Natural killer cell (primary cell): ENCODE measurements around the gene NOS1AP. TPM values are rescaled to one million over a fixed set of nuclear protein-coding genes. Genes with fewer than 3 reads are reported as not detected.

ENCODE experiments used
- ATAC-seq, 3 donors: fragments of 150-1000 bp in 2 of 3; fragments of 200-7000 bp in 1 of 3; cut with Tn5 transposase; 1 replicate in 1 of 3; 2 replicates in 2 of 3; pipeline ENCODE4 v1.10.0; 2021; ENCODE audit warnings: mild to moderate bottlenecking in 2 of 3, moderate library complexity in 2 of 3
- DNase-seq, 2 donors: peaks; one replicate each; pipeline versions ENCODE4 v3.0.0 to v3.0.0-alpha.2; 2013 to 2021; ENCODE audit warnings: mixed read lengths in 1 of 2
- H3K27ac ChIP-seq: one replicate; pipeline ENCODE4 v1.5.1; 2013; ENCODE audit warnings: mild to moderate bottlenecking, low read length
- H3K27me3 ChIP-seq: one replicate; pipeline ENCODE4 v1.6.1; 2013; ENCODE audit warnings: low read length; ENCODE audit not compliant: control insufficient read depth, insufficient read depth
- H3K36me3 ChIP-seq: one replicate; pipeline ENCODE4 v1.6.1; 2013; ENCODE audit warnings: low read length; ENCODE audit not compliant: control insufficient read depth, insufficient read depth
- H3K4me1 ChIP-seq: one replicate; pipeline ENCODE4 v1.6.1; 2013; ENCODE audit warnings: low read length; ENCODE audit not compliant: control insufficient read depth, insufficient read depth
- H3K4me3 ChIP-seq: one replicate; pipeline ENCODE4 v1.5.1; 2013; ENCODE audit warnings: low read length
- H3K9me3 ChIP-seq: one replicate; pipeline ENCODE4 v1.6.1; 2013; ENCODE audit warnings: low read length; ENCODE audit not compliant: control insufficient read depth, insufficient read depth
- H3K27ac Mint-ChIP-seq, 2 donors: one replicate each; pipeline ENCODE4 v1.8.0; 2022; ENCODE audit warnings: mild to moderate bottlenecking in 2 of 2, mixed read lengths in 2 of 2, moderate library complexity in 1 of 2
- H3K27me3 Mint-ChIP-seq, 2 donors: one replicate each; pipeline ENCODE4 v1.8.0; 2022; ENCODE audit warnings: low read depth in 2 of 2, mixed read lengths in 2 of 2
- H3K36me3 Mint-ChIP-seq: one replicate; pipeline ENCODE4 v1.8.0; 2022; ENCODE audit warnings: mixed read lengths
- H3K4me1 Mint-ChIP-seq, 2 donors: one replicate each; pipeline ENCODE4 v1.8.0; 2022; ENCODE audit warnings: mixed read lengths in 2 of 2
- H3K4me3 Mint-ChIP-seq: one replicate; pipeline ENCODE4 v1.8.0; 2022; ENCODE audit warnings: mild to moderate bottlenecking, moderate library complexity, mixed read lengths
- H3K9me3 Mint-ChIP-seq, 2 donors: one replicate each; pipeline ENCODE4 v1.8.0; 2022; ENCODE audit warnings: mixed read lengths in 2 of 2
- WGBS: methylation state at CpG from one replicate; pipeline ENCODE4 v1.1.7; 2013; ENCODE audit warnings: missing lambda C conversion rate; ENCODE audit not compliant: insufficient coverage; 5-methylcytosine and 5-hydroxymethylcytosine counted together
- intact Hi-C: fragments of 100-400 bp; cut with micrococcal nuclease; formaldehyde crosslinking; loops from one replicate; pipeline ENCODE4 v1.14.2; 2022
- total RNA-seq, 4 donors: library from RNA; stranded (reverse); fragments of 120-200 nt in 1 of 4; gene quantifications; one replicate each; pipeline versions ENCODE4 v1.2.3 to v1.2.4, GENCODE V29; 2013 to 2022
- TF ChIP-seq, protein P1 (sequence below): fragments of 200-600 bp; IDR thresholded peaks from one replicate; pipeline ENCODE4 v1.8.0; 2022; ENCODE audit warnings: antibody characterized with exemption

Gene NOS1AP
- total RNA-seq, 3 donors from 2014 or later (not counting 1 experiment from before 2014, with no cell fraction given), result 0.09 to 0.20 TPM; not detected in 1

DNA sequence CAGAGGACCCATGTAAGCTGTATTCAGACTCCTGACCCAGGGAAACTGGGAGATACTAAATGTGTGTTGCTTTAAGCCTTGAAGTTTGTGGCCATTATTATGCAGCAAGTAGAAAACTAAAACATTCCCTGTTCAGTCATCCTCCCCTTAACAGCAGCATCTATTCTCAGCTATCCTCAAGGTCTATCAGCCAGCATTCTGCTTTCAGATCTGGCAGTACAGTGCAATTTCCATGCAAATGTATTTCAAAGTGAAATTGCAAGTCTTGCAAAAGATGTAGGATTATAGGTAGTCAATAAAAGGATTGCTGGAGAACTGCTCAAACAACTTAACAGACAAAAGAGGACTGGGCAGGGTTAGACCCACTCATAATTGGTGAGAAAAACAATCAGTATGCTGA is 111.3 kb downstream of the NOS1AP start:
- no peak overlapping the region for H3K27ac ChIP-seq
- Mint-ChIP-seq H3K36me3 (no peaks in the 10 kb centered on the region), H3K27ac (no peak overlapping the region), H3K4me3 (no peak overlapping the region), H3K9me3 (no peaks in the 10 kb centered on the region), H3K27me3 (peaks cover under 1 to 14% of the 10 kb centered on the region in 2 donors), H3K4me1 (no peaks in the 10 kb centered on the region)
- no peaks in the 10 kb centered on the region for H3K9me3 ChIP-seq
- H3K4me3 ChIP-seq, result no peak overlapping the region
- ATAC-seq (no peak), DNase-seq (no peak)
- no peaks in the 10 kb centered on the region for H3K36me3 ChIP-seq
- TF ChIP-seq, protein P1, sequence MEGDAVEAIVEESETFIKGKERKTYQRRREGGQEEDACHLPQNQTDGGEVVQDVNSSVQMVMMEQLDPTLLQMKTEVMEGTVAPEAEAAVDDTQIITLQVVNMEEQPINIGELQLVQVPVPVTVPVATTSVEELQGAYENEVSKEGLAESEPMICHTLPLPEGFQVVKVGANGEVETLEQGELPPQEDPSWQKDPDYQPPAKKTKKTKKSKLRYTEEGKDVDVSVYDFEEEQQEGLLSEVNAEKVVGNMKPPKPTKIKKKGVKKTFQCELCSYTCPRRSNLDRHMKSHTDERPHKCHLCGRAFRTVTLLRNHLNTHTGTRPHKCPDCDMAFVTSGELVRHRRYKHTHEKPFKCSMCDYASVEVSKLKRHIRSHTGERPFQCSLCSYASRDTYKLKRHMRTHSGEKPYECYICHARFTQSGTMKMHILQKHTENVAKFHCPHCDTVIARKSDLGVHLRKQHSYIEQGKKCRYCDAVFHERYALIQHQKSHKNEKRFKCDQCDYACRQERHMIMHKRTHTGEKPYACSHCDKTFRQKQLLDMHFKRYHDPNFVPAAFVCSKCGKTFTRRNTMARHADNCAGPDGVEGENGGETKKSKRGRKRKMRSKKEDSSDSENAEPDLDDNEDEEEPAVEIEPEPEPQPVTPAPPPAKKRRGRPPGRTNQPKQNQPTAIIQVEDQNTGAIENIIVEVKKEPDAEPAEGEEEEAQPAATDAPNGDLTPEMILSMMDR, result no peak
- H3K27me3 ChIP-seq, result no peaks in the 10 kb centered on the region
- intact Hi-C loops, result no loop called here
- H3K4me1 ChIP-seq, result no peaks in the 10 kb centered on the region

DNA sequence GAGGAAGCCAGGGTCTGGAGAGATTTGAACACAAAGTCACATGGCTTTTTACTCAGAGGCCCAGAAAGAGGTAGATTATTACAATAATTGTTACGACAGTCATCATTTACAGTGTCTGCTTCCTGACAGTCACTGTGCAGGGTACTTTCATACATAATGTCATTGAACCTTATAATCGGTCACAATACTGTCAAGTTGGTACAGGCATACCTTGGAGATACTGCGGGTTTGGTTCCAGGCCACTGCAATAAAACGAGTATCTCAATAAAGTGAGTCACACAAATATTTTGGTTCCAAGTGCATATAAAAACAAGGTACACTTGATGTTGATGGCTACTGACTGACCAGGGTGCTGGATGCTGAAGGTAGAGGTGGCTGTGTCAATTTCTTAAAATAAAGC is 112.6 kb downstream of the NOS1AP start:
- Mint-ChIP-seq H3K27ac (no peak overlapping the region), H3K4me1 (no peaks in the 10 kb centered on the region), H3K9me3 (no peaks in the 10 kb centered on the region), H3K36me3 (no peaks in the 10 kb centered on the region), H3K27me3 (peaks cover 0 to 14% of the 10 kb centered on the region in 2 donors), H3K4me3 (no peak overlapping the region)
- ATAC-seq, result no peak
- intact Hi-C loops, result no loop called here
- Histone ChIP-seq H3K27me3 (no peaks in the 10 kb centered on the region), H3K4me1 (no peaks in the 10 kb centered on the region), H3K9me3 (no peaks in the 10 kb centered on the region), H3K4me3 (no peak overlapping the region), H3K27ac (no peak overlapping the region), H3K36me3 (no peaks in the 10 kb centered on the region)
- TF ChIP-seq, protein P1, result no peak
- DNase-seq, result no peak
- 80% methylated on average over 4 of the region's 4 CpGs for WGBS

DNA sequence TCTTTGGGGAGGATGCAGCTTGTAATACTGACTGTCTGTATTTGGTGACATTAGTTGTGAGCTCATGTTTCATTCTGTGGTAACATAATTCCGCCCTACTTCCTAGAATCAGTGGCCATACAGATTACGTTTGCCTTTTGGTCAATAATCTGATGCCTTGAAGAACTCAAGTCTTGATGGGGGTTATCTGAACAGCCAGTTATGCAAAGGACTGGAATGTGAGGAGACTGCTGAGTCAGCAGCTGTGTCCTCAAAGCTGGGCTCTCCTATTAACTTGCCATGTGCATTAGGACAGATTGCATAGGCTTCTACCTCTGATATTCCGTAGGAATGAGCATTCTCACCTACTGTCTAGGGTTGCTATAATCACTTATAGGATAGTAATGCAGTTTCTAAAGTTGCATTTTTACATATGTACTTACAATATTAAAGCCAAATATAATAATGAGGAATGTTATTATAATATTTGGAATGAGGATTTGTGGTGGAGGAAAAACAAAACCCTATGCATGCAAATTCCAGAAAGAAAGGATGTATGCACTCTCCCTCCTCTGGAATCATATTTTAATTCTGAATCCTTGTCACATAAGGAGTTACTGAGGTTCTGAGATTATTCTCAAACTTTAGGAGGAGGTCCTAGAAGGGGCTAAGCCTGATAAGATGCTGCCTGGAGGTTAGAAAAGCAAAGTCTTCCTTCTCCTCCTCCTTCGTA is 116.0 kb downstream of the NOS1AP start:
- ATAC-seq (no peak), DNase-seq (no peak)
- Histone ChIP-seq H3K4me1 (no peaks in the 10 kb centered on the region), H3K27me3 (no peaks in the 10 kb centered on the region), H3K36me3 (no peaks in the 10 kb centered on the region), H3K4me3 (no peak overlapping the region), H3K27ac (no peak overlapping the region), H3K9me3 (no peaks in the 10 kb centered on the region)
- intact Hi-C loops, result no loop called here
- Mint-ChIP-seq H3K4me1 (no peaks in the 10 kb centered on the region), H3K27ac (no peak overlapping the region), H3K4me3 (no peak overlapping the region), H3K27me3 (peaks cover 0 to 14% of the 10 kb centered on the region in 2 donors), H3K9me3 (no peaks in the 10 kb centered on the region), H3K36me3 (no peaks in the 10 kb centered on the region)
- whole genome bisulfite sequencing, result 95% methylated on average over 2 of the region's 4 CpGs
- TF ChIP-seq, protein P1, result no peak

DNA sequence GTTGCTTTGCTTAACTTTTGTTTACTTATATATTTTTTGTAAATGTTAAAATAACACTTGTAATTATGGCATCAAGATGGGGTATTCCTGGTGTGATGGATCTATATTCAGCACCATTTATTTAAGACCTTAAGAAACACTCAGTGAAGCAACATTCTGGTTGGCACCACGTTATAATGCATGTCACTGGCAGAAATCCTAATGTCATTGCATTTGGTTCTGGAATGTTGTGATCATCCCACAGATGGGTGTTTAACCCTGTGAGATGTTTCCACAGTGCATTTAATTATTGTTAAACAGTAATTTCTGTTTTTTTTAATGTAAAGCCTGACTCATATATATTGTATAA is 116.5 kb downstream of the NOS1AP start:
- DNase-seq (no peak), ATAC-seq (no peak)
- Histone ChIP-seq H3K27ac (no peak overlapping the region), H3K9me3 (no peaks in the 10 kb centered on the region), H3K36me3 (no peaks in the 10 kb centered on the region), H3K27me3 (no peaks in the 10 kb centered on the region), H3K4me1 (no peaks in the 10 kb centered on the region), H3K4me3 (no peak overlapping the region)
- TF ChIP-seq, protein P1, result no peak
- Mint-ChIP-seq H3K9me3 (no peaks in the 10 kb centered on the region), H3K27ac (no peak overlapping the region), H3K27me3 (peaks cover under 1 to 14% of the 10 kb centered on the region in 2 donors), H3K36me3 (no peaks in the 10 kb centered on the region), H3K4me1 (no peaks in the 10 kb centered on the region), H3K4me3 (no peak overlapping the region)
- intact Hi-C loops, result no loop called here
- WGBS, result 71% methylated on average over 1 of the region's 1 CpG
